Activated CD4-positive, alpha-beta T cell treated with anti-CD3 and anti-CD28 coated beads, Interleukin-2, amount 50 U/mL, for 16 hours (primary cell): Measurements from ENCODE around the gene ABCG4.
"Not testable (repeated sequence)": the region's sequence is repeated elsewhere in the genome, so short reads cannot be mapped to it uniquely, and the experiment has no call there.

ENCODE experiments used
- DNase-seq: peaks from one replicate; pipeline ENCODE4 v3.0.0-alpha.2; 2020

The ABCG4 gene

DNA sequence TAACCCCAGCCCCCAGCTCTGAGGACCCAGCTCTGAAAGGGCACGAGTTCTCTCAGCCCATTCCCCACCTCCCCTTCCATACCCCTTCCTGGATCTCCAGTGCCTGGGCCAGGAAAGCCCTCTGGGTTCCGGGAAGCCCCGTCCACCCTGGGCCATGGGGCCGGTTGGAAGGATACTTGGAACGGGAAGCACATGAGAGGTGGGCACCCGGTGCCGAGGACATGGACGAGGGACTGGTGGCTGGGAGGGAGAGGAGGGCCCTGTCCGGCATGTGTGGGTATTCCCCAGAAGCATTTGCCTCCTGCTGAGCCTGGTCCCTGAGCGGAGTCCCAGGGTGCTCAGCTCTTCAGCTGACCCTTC, 32.6 kb upstream of the ABCG4 start:
- no peak for DNase-seq

GRCh38 chr11:119116601-119117000, 32.3 kb upstream of the ABCG4 start:
- DNase-seq, result no peak

DNA sequence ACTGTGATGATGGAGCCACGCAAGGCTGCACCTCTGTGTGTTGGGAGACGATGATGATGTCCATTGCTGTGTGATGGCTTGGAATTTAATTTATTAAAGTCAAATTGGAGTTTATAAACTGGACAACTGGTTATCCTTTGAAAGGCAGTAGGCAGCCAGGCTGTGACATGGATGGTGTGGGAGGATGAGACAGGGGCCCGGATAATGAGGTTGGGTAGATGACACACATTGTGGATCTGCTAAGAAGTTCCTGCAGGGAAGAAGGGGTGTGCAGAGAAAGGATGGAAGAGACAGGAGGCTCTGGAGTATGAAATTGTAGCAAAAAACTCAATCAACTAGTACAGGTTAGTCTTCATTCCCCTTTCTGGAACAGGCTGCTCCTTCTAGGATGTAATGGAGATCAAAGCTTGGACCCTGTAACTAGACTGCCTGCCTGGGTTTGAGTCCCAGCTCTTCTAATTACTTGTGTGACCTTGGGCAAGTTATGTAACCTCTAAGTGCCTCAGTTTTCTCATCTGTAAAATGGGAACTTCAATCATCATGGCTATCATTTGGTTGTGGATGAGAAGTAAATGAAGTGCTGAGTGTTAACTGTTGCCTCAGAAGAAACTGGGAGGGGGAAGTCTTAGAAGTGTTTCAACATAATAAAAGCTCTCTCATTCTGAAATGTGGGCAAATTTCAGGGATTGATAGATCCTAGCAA, 31.7 kb upstream of the ABCG4 start:
- no peak for DNase-seq

DNA sequence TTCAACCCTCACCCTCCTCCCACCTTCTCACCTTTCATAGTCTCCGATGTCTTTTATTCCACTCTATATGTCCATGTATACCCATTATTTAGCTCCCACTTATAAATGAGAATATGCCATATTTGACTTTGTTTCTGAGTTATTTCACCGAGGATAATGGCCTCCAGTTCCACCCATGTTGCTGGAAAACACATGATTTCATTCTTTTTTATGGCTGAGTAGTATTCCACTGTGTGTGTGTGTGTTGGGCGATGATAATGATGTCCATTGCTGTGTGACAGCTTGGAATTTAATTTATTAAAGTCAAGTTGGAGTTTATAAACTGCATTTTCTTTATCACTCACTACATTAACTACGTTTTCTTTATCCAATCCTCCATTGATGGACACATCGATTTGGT, 30.6 kb upstream of the ABCG4 start:
- no peak for DNase-seq

DNA sequence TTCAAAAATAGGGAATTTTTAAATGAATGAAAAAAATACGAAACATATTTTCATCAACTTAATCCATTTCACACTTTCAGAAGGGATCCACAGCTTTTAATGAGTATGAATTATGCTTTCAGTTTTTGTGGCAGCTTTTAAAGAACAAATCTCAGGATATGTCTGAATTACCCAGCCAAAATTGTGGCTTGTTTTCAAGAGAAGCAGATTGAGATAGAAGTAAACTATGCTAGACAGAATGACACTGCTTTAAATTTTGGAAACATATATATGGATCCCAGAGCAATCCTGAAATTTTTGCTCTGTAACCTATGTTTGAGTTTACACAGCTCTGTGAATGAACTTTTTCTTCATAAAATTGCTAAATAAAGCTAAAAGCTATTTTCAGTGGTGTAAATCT, 29.9 kb upstream of the ABCG4 start:
- DNase-seq, result no peak

GRCh38 chr11:119120639-119121007, 28.2 kb upstream of the ABCG4 start:
- no peak for DNase-seq

- DNase-seq, result peak; percentile 100
Observed at GRCh38 chr11:119121008-119121810, 27.6 kb upstream of the ABCG4 start, which contains the start of gene HINFP. HINFP (plus strand) TSS chr11:119121580; CDS start chr11:119126945, 5,365 bp downstream.

DNA sequence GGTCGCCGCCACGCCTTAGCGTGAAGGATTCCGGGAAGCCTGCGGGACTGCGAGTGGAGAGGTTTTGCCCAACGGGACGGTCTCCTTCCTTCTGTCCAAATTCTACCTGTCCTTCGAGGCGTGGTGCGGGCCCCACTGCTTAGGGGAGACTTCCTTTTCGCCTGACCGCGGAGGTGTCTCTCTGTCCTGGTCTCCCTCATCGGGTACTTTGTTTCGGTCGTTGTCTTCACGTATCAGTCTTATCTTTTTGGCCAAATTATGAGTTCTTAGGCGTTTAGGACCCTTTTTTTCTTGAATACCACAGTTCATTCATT, 27.1 kb upstream of the ABCG4 start:
- DNase-seq, result no peak

GRCh38 chr11:119125821-119126220, 23.0 kb upstream of the ABCG4 start:
- DNase-seq, result no peak

GRCh38 chr11:119126675-119127268, 22.1 kb upstream of the ABCG4 start:
- no peak for DNase-seq

- DNase-seq, result no peak
Observed at GRCh38 chr11:119130662-119131061, 18.2 kb upstream of the ABCG4 start.

DNA sequence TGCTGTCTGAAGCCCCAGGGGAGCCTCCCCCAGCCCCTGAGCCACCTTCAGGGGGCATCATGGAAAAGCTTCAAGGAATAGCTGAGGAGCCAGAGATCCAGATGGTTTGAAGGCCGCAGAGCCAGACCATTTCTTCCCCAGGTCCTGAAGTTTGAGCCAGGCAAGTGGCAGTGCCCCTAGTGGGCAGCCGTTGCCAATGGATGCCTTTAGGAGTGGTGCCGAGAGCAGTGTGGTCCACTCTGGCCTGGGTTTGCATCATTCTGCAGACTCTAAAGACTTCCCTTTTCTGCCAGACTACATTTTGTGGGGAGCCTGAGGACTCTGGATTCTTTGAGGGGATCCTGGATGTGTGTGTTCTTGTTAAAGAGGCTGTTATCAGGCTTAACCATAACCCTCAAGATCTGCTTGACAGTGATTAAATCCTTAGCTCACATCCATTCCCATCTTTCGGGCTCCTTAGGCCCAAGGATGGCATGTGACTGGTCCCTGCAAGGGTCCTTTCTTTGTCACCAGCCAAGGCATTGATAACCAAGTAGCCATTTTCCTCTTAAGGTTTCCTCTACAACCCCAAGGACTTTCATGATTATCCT, 14.4 kb upstream of the ABCG4 start:
- DNase-seq, result no peak

DNA sequence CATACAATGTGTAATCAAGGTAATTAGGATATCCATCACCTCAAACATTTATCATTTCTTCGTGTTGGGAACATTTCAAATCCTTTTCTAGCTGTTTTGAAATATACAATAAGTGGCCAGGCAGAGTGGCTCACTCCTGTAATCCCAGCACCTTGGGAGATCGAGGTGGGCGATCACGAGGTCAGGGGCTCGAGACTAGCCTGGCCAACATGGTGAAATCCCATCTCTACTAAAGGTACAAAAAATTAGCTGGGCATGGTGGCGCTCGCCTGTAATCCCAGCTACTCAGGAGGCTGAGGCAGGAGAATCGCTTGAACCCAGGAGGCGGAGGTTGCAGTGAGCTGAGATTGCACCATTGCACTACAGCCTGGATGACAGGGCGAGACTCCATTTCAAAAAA, 9.6 kb upstream of the ABCG4 start:
- DNase-seq, result not testable (repeated sequence)

- peak; percentile 36 for DNase-seq
Observed at GRCh38 chr11:119144825-119145486, 3.9 kb upstream of the ABCG4 start.

DNA sequence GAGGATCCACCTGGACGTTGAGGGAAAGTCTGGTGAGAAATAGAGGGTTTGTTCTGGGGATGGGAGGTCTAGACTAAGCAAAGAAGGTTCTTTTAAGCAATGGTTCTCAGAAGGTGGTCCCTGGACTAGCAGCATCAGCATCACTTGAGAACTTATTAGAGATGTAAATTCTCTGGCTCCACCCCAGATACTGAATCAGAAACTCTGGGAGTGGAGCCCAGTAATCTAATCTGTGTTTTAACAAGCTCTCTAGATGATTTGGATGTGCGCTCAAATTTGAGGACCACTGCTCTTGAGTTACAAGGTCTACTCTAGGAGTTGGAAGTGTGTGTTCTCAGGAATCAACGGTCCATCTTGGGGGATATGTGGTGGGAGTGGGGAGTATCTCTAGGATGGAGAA, 3.3 kb upstream of the ABCG4 start:
- DNase-seq, result no peak

- DNase-seq, result no peak
Observed at GRCh38 chr11:119147604-119148333, 1.1 kb upstream of the ABCG4 start.

DNA sequence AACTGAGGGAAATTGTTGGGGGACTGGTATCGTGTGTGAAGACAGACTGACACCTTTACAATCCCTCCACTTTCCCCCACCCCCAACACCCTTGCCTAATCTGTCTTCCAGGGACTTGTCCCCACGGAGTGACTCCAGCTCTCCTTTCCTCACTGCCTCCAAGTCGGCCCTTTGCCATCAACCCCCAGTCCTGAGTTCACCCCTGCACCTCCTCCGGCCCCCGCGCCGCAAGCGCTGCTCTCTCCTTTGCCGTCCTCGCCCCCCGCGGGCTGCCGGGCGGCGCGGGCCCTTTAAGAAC, 183 bp upstream of the ABCG4 start:
- no peak for DNase-seq

- DNase-seq, result no peak
Observed at GRCh38 chr11:119149786-119150275, 979 bp downstream of the ABCG4 start.

GRCh38 chr11:119152043-119152442, 3.2 kb downstream of the ABCG4 start:
- DNase-seq, result no peak

DNA sequence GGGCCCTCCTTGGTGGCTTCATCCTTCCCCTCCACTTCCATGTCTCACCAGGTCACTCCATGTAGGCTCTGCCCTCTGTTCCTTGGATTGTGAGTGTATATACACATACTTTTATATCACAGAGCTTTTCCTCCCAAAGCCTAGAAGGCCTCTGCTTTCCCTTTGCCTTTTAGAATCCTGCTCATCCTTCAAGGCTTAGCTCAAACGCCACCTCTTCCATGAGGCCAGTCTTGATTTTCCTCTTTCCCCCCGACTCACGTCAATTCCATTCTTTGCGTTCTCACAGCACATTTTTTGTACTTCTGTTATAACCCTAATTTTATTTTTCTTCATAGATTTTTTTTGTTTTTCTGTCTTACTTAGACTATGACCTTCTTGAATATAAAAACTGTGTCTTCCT, 3.8 kb downstream of the ABCG4 start:
- DNase-seq, result no peak

- DNase-seq, result no peak
Observed at GRCh38 chr11:119153049-119153818, 4.4 kb downstream of the ABCG4 start.

DNA sequence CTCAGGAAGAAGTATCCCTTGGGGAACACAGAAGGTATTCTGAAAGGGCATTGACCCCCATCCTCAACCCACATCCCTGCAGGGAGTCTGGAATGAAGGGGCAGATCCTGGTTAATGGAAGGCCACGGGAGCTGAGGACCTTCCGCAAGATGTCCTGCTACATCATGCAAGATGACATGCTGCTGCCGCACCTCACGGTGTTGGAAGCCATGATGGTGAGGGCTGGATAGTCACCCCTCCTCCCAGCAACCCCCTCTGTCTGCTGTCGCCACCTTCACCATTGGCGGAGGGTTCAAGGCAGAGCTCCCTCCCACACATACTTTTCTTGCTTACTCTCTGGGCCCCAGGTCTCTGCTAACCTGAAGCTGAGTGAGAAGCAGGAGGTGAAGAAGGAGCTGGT, 5.3 kb downstream of the ABCG4 start:
- no peak for DNase-seq
